Loucy (cell line): ENCODE measurements around the gene OTOS.

Source experiments
- CTCF ChIP-seq: fragments of 200-600 bp; sonication (generic); conservative IDR thresholded peaks from 2 replicates; pipeline ENCODE4 v1.5.1; 2014; ENCODE audit warnings: mild to moderate bottlenecking, antibody characterized with exemption, low read length
- EZH2phosphoT487 ChIP-seq: fragments of 200-600 bp; IDR thresholded peaks from 2 replicates; pipeline ENCODE4 v1.6.1; 2018; ENCODE audit warnings: antibody characterized with exemption, mild to moderate bottlenecking, moderate library complexity, borderline replicate concordance

DNA sequence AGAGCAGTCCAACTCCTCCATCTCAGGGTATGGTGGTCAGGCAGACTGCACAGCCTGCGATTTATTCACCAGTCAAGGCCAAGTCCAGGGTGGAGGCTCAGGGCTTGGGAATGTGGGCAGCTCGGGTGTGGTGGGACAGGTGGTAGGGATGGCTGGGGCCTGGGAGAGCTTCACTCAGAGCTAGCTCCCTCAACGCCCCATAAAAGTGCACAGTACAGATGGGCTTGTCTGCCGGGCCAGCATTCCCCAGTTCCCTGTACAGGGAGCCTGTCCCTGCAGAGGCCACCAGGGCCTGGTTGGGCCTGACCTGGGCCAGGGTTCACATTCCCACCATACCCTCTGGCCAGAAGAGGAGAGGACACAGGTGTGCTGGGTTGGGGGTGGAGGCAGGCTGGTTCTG is 49.2 kb upstream of the OTOS start:
- TF ChIP-seq CTCF (no peak), EZH2phosphoT487 (no peak)
